NCI-H146 treated with DMSO at 0.1 percent for 48 hours (cell line): Measurements from ENCODE around the gene FAM120A.

Experiments used
- DNase-seq: peaks from one replicate; lab custom pipeline; 2025; ENCODE audit not compliant: unreplicated experiment; lab: John Stamatoyannopoulos, UW

FAM120A gene

GRCh38 chr9:93552923-93553322, 101.4 kb downstream of the FAM120A start:
- DNase-seq: no peak

GRCh38 chr9:93555370-93555769, 103.9 kb downstream of the FAM120A start:
- DNase-seq: no peak

GRCh38 chr9:93557366-93558137, 106.1 kb downstream of the FAM120A start:
- no peak for DNase-seq

- no peak for DNase-seq
These were observed 107.0 kb downstream of the FAM120A start for GRCh38 chr9:93558503-93558902.

- no peak for DNase-seq
These were observed 109.5 kb downstream of the FAM120A start for GRCh38 chr9:93560991-93561390.

- no peak for DNase-seq
These were observed 110.7 kb downstream of the FAM120A start for GRCh38 chr9:93562157-93562556.

GRCh38 chr9:93565089-93565488, 113.6 kb downstream of the FAM120A start:
- no peak for DNase-seq

GRCh38 chr9:93566408-93567270, 115.2 kb downstream of the FAM120A start:
- peak; percentile 81 for DNase-seq

GRCh38 chr9:93567271-93567959, 115.9 kb downstream of the FAM120A start:
- no peak for DNase-seq

GRCh38 chr9:93568169-93568568, 116.7 kb downstream of the FAM120A start:
- DNase-seq: no peak

GRCh38 chr9:93569621-93570174, 118.2 kb downstream of the FAM120A start:
- DNase-seq: no peak

- no peak for DNase-seq
These were observed 120.7 kb downstream of the FAM120A start for GRCh38 chr9:93572221-93572620.

GRCh38 chr9:93572636-93573515, 121.4 kb downstream of the FAM120A start:
- DNase-seq: no peak

- no peak for DNase-seq
These were observed 122.0 kb downstream of the FAM120A start for GRCh38 chr9:93573516-93573828.

- no peak for DNase-seq
These were observed 122.8 kb downstream of the FAM120A start for GRCh38 chr9:93574091-93574899.

- no peak for DNase-seq
These were observed 123.7 kb downstream of the FAM120A start for GRCh38 chr9:93574900-93575795.

- no peak for DNase-seq
These were observed 124.3 kb downstream of the FAM120A start for GRCh38 chr9:93575796-93576257.

GRCh38 chr9:93576258-93577077, 125.0 kb downstream of the FAM120A start, which contains the start of gene PHF2:
PHF2 (plus strand) TSS chr9:93576584; CDS start chr9:93576774, 190 bp downstream.
- no peak for DNase-seq
